SW 1271 (cell line): Measurements from ENCODE around the gene FCN1.
"Not testable (repeated sequence)": the region's sequence is repeated elsewhere in the genome, so short reads cannot be mapped to it uniquely, and the experiment has no call there.

Experiments
- DNase-seq, 2 experiments: peaks; one replicate each; lab custom pipeline; 2025; lab: John Stamatoyannopoulos, UW

Gene FCN1

DNA sequence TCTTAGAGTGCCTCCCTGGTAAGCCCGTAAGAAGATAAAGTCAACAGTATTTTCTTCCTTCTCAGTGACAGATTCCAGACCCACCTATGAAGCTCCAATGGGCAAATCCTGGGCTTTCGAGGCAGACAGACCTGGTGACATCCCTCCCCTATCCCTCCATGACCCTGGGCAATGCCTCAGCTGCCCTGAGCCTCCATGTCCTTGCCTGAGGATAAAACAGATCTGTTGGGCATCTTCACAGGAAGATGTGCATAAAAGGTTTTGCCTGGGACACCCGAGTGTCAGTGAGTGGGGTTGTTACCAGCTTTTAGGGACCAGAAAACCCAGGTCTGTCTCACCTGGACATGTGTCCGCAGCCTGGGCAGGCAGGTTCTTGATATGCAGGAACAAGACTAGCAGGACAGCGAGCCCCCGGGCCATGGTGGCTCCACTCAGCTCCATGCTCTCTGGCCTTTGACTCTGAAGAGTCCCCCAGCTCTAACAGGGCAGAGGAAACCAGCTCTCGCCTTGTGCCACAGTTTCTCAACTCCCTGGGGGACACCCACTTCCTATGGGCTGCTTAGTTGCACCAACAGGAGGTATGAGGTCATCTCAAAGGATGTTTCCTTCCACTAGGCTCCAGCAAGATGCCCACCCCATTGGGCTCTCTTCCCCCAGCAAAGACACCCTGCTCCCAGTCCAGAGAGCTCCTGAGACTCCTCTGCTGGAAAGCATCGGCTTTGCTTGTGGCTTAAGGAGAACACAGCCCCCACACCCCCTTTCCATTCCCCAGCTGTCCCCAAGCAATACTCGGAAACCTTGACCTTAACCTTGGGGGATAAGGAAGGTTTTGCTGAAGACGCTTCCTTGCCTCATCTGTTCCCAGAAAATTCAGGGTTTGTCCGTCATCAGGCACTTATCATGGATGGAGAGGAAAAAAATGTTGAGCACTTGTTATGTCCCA lies at the start of gene FCN1:
Gene FCN1 (minus strand): TSS at position 482 of the 943 bp plus-strand sequence. CDS start 41 bp downstream, at position 441.
- DNase-seq: no peak

DNA sequence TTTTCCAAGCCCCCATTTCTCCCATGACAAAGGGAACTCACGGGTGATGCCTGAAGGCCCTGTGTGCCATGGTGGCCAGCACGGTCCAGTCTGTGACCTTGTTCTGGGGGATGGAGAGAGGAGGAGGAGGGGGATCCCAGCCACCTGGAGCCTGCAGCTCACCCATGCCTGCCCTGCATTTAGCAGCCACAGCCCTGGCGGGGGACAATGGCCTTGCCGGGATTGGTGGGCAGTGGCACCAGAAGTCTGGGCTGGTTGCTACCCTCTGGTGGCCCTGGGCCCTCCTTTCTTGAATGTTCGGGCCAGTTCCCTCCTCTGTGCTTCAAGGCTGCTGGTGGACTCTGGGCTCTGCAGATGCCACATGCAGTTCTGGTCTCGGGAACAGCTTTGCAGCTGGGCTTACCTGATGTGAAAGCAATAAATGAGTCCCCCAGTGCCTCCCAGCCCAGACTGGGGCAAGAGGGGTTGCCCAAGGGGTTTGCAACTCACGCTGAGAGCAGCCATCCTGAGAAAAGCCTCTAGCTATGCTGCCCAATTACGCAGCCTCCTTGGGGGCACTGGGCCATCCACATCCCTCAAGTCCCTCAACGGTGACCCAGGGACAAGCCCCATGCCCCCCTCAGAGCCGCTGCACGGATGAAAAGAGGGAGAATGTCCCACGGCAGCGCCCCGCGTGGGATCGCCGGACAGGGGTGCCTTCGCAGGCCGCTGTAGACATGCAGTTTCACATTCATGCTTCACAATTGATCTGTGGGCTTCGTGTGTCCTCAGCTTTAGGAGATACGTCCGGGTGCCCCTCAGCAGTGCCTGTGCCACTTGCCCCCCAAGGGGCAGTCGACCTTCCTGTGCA lies 49.2 kb upstream of the FCN1 start:
- no peak for DNase-seq

DNA sequence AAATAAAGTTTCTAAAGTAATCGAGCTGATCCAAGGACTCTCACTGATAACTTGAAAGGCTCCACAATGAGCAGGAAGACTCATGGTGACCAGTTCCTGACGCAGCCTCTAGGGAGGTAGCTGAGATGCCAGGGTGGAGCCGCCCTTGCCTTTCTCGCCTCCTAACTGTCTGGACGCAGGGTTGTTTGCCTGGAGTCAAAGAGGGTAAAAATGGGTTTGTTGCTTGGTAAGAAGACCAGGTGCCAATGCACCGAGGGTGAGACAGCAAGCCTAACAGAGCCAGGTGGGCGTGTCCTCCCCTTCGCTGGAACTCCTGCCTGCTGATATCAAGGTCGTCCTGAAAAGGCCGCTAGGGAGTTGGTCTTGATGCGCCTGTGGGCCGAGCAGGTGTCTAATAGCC lies 48.6 kb upstream of the FCN1 start:
- DNase-seq: no peak

DNA sequence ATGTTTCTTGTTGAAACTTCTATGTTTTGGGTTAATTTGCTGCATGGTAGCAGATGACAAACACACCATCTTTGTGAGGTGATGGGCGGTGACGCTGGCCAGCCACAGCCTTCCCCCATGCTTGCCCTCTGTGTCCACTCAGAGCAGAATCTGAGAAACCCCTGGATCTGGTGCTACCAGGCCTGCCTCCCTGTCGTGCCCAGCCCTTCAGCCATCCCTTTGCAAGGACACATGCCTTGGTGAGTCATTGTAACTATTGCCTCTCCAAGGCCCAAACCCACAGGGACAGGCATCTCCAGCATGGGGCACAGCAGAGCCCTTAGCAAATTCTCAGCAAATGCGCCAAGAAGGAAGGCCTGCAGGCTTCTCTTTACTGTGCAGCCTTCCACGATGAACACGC lies 48.1 kb upstream of the FCN1 start:
- no peak for DNase-seq

DNA sequence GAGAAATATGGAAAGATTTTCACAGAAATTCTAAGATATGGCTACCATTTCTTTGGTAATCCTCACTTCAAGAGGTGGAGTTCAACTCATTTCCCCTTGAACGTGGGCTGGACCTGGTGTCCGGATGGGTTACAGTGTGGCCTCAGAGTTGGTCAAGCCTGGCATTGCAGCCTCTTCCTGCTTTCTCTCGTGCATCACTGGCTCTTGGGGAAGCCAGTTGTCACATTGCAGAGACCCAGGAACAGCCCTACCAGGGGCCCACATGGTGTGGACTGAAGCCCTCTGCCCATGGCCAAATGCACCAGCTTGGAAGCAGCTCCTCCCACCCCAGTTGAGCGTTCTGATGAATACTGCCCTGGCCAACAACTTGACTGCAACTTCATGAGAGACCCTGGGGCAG lies 47.7 kb upstream of the FCN1 start:
- no peak for DNase-seq

DNA sequence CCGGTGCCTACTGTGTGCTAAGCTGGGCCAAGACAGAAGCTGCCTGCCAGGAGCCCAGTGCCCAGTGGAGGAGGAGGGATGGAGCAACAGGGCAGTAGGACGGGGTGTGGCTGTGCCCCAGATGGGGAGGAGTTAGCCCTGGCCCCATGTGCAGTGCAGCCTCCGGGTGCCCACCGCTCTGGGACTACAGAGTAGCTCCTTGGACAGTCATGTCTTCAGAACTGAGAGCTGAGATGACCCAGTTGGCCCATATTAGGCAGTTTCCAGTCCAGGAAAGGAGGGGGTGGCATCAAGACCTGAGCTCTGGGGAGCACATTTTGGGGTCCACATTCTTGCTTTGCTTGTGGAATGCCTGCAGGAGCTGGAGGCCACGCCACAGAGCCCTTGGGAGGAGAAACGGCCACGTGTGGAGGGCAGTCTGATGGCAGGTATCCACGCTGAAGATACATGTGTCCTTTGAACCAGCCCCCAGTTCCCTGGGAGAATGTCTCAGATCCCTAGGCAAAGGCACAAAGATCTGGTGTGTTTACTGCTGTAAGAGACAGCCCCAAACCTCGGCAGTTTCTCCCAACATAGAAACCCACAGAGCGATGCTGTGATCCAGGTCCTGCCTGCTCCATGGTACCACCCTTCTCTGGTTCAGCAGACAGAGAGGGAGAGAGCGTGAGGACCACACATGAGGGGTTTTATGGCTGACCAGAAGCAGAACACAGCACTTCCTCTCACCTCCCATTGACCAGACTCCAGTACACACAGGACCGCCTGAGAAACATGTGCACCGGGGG lies 46.8 kb upstream of the FCN1 start:
- no peak for DNase-seq

DNA sequence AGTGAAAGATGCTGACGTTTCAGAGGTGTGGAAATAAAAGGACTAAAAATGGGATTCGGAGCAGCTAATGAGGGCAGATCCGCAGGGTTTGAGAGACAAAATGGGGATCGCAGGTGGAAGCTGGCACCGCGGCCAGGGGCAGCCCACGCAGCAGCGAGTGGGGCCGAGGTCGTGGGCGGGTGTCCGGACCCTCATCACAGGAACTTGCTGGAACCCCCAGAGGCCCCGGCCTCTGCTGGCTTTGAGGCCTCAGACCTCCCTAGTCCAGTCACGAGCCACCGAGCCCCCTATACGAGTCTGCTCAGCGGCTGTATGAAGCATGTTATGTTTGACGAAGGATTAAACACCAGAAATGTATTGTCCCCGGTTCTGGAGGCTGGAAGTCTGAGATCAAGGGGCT lies 45.8 kb upstream of the FCN1 start:
- no peak for DNase-seq

DNA sequence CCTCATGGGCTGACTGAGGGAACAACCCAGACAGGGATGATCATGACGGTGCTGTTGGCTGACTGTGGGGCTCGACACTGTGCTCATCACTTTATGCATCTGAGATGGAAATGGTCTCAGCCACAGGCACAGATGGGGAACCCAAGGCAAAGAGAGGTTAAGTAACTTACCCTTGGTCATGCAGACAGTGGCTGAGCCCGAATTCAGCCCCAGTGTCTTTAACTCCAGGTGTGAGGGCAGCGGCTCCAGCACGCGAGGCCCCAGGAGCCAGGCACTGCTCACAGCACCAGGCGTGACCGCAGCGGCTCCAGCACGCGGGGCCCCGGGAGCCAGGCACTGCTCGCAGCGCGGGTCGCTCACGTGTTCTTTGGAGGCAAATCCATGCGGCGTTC lies 45.3 kb upstream of the FCN1 start:
- no peak for DNase-seq

DNA sequence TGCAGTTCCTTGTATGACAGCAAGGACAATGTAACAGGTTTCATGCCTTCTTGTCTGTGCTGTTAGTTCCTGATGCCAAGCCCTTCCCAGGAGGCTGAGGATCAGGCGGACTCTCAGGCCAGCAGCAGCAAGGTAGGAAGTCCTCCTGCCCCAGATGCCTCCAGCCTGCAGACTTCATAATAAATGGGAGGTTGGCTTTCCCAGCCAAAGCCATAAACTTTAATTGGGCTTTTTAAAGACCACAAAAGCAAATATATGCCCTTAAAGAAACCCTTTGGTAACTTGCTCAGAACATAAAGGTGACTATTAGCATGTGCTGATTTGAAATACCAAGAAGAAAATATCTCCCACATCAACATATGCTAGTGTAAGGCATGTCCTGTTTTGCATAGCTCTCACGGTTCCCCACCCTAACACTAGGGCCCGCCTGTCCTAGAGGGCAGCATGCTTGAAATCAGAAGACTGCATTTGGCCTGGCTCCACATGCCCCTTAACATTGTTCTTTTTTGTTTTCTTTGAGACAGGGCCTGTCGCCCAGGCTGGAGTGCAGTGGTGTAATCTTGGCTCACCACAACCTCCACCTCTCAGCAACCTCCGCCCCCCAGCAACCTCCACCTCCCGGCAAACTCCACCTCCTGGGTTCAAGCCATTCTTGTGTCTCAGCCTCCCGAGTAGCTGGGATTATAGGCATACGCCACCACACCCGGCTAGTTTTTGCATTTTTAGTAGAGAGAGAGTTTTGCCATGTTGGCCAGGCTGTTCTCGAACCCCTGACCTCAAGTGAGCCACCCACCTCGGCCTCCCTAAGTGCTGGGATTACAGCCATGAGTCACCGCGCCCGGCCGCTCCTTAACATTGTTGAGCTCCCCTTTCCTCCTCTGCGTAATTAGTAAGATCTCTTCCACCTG lies 44.6 kb upstream of the FCN1 start:
- no peak for DNase-seq

DNA sequence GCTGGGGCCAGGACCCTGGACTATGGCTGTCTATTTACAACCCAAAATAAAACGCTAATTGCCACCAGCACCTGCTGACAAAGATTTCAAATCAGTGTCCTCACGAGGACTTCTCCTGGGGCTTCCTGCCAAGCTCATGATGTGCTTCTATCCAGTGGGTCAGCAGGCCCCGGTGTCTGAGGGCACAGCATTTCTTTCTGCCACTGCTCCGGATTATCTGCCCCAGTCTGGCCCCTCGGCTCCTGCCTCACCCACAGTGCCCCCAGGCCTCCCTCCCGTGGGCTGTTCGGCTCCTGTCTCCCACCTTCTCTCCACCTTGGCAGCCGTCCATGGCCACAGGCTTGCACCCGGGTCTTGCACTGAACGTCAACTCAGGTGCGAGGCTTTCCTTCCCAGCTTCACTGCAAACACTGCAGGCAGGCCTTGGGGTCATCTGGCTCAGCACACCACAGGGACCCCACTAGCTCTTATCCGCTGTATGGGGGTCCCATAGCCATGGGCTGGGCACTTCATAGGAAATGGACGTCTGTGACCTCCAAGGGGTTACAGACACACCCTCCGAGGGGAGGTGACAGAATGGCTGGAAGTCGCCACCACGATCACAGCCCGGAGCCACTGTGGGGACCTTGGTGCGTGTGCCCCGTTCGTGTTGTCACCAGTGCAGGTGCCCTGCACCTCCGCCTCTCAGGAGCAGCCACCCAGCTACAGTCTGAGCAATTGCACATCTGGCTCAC lies 43.8 kb upstream of the FCN1 start:
- no peak for DNase-seq

DNA sequence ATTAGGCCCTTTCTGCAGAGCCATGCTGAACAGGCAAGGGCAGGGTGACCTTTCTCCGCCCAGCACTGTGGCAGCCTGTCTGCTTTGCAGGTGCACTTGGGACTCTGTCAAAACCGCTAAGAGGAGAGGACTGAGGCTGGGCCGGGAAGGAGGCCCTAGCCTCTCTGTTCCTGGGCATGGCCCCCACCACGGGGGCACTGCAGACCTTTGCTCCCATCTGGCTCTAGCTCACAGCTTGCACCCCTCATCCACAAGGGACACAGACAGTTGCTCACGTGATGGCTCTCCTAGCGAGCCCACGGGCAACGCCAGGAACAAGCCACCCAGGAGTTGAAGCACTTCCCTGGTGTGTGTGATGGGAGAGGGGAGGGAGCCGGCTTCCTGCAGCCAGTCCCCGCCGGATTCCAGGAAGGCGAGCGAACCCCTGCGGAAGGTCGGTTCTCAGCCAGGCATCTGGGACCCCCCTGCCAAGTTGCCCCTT lies 43.0 kb upstream of the FCN1 start:
- DNase-seq: no peak

DNA sequence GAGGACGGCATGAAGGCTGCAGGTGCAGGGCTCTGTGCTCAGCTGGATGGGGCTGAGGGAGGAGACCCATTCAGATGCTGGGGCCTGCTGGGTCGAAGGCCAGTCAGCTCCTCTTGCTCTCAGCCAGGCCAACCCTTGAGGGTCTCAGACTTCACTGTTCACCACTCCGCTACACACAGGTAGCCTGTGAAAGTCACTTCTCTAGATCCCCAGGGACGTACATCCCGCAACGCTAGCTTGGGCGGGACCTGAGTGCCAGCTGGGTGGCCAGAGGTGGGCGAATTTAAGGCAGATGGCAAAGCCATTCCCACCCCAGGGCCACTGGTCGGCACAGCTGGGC lies 42.2 kb upstream of the FCN1 start:
- no peak for DNase-seq

DNA sequence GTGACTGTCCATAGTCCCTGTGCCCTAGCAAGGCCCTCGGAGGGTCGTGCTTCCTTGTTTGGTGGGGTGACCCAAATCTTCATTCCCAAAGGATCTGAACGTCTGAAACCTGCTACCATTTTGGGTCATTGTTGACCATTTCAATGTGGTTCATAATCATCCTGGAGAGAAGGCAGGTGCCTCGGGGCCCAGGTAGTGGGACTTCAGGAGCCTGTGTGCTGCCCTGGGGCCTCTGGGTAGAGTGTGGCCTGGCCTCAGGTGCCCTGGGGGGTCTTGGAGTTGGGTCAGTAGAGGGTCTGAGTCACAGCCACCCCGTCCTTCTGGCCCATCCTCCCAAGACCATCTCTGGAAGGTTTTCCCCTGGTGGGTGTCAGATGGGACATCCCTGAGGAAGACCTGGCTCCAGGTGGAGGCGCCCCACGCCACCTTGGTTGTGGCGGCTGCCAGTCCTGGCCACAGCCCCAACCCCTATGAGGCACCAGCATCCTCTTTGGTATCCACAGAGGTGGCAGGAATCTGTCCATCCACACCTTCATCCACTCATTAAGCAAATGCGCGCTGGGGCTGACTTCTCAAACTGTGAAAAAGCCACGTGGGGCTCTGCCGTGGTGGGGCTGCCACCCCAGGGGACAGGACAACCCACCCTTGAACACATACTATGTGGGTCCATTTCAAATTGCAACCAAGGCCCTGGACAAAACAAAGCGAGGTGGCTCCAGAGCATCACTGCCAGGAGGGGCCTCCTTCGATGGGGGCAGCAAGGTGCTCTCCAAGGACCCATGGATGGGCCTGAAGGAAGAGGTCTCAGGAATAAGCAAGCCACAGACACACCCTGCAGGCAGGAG lies 41.6 kb upstream of the FCN1 start:
- no peak for DNase-seq

DNA sequence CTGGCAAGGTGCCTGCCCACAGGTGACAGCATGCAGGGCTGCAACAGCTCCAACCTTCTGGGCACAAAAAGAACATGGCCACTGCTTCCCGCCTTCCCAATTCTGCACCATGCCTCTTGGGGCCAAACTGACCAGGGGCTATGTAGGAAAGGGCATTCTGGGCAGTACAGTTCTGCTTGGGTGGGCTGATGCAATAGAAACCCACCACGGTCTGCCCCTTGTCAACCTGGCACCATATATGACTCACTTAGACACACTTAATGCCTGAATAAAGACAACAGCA lies 40.2 kb upstream of the FCN1 start:
- DNase-seq: no peak

DNA sequence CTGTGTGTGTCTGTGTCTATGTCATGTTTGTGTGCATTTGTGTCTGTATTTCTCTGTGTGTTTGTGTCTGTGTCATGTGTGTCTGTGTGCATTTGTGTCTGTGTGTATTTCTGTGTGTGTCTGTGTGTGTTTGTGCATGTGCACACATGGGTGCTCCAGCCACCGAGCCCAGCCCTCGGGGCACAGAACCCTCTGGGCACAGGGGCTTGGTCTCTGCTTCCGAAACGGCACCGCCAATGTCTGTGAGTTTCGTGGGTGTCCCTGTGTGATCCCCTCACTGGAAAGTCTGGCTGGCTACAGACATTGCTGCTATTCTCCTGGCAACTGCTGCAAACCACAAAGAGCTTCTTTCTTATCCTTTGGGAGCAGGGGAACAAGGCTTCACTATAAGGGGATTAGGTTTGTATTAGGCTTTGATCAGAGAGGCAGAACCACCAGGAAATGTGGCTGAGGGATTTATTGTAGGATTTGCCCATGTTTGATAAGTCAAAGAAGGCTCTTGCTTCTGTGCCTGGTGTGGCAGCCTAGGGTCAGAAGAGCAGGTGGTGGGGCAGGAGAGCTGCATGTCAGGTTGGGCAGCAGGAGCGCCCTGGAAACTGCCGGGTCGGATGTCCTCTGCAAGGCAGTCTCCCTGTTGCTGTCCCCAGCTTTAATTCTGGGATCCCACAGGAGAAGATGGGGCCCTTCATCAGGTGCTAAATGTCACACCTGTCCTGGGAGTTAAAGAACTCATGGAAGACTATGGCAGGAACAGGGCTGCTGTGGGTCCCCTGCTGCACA lies 39.6 kb upstream of the FCN1 start:
- no peak for DNase-seq

DNA sequence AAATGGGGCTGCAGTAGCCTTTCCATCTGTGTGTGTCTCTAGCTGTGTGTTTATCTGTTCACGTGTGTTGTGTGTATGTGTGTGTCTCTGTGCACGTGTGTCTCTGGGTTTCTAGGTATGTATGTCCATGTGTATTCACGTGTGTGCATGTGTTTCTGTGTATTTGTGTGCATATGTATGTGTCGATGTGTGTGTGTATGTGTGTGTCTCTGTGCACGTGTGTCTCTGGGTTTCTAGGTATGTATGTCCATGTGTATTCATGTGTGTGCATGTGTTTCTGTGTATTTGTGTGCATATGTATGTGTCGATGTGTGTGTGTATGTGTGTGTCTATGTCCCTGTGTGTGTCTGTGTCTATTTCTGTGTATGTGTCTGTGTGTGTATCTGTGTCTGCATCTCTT lies 38.7 kb upstream of the FCN1 start:
- DNase-seq: not testable (repeated sequence)

DNA sequence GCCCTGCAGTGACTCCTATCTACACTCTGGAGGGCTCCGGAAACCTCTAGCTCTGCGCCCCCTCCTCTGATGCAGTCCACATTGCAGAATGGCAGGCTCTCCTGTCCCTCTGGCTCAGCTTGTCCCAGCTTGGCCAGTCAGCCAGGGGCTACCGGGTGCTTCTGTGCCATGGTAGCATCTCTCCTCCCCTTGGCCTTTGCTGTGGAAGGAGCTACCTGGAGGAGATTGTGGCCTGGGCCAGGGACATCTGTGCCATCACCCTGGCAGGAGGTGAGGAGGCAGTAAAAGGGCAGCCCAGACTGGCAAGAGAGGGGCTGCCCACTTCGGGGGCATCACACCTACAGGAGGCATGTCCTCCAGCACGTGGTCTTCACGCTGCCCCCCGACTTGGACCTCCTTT lies 38.1 kb upstream of the FCN1 start:
- no peak for DNase-seq

DNA sequence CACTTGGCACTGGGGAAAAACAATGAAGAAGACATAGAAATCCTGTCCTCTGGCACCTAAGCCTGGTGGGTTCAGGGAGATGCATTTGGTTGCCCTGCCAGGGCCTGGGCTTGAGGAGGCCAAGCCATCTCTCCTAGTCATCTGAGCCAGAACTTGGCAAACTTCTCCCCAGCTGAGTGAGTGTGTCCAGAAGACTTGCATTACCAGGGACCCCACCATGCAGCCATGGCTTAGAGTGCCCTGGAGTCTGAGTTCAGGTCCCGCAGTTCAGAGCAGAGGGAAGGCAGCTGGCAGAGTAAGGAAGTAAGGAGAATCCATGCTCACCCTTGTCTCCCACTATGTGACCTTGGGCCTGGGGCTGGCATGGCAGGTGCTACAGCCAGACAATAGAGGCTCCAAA lies 37.4 kb upstream of the FCN1 start:
- no peak for DNase-seq

DNA sequence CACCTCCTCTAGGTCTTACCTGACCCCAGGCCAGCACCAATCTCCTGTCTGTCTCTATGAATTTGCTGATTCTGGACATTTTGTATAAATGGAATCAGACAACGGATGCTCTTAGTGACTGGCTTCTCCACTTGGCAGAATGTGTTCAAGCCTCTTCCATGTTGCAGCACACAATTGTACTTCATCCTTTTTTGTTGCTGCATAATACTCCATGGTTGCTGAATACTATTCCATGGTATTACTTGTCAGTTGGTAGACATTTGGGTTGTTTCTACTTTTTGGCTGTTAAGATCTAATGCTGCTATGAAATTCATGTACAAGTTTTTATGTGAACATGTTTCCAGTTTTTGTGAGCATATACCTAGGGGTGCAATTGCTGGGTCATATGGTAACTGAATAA lies 34.3 kb upstream of the FCN1 start:
- DNase-seq: no peak
